Urothelium cell line (cell line): ENCODE measurements around the gene MRPS15.
"Not testable (repeated sequence)": the region's sequence is repeated elsewhere in the genome, so short reads cannot be mapped to it uniquely, and the experiment has no call there.

Source experiments
- DNase-seq: peaks from one replicate; pipeline ENCODE4 v3.0.0; 2011; ENCODE audit warnings: low spot score, mixed read lengths
- FAIRE-seq: peaks from 2 replicates; lab custom pipeline; 2011; peaks lifted over from hg19 to GRCh38; lab: Jason Lieb, UNC

The MRPS15 gene

DNA sequence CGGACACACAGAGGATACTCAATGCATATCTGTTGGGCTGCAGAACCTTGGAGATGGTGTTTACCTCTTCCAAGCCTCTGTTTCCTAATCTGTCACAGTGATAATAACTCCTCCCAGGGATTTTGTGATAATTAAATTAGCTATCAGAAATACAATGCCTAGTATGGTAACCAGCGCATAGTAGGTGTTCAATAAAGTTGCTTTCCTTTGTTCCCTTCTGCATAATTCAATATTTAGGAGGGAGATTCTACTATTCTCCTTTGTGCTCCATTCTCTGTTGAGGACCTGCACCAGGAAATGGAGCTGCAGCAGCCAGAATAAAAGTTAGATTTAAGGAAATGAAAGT is 21.9 kb upstream of the MRPS15 start:
- DNase-seq (no peak), FAIRE-seq (no peak)

GRCh38 chr1:36484099-36484498 is 19.9 kb upstream of the MRPS15 start:
- FAIRE-seq (no peak), DNase-seq (no peak)

GRCh38 chr1:36482724-36483388 is 18.7 kb upstream of the MRPS15 start, which contains the start of gene CSF3R:
TSS of gene CSF3R (minus strand) at chr1:36482913. CDS start at chr1:36479496, 3,417 bp downstream.
- no peak for DNase-seq
- FAIRE-seq: no peak

DNA sequence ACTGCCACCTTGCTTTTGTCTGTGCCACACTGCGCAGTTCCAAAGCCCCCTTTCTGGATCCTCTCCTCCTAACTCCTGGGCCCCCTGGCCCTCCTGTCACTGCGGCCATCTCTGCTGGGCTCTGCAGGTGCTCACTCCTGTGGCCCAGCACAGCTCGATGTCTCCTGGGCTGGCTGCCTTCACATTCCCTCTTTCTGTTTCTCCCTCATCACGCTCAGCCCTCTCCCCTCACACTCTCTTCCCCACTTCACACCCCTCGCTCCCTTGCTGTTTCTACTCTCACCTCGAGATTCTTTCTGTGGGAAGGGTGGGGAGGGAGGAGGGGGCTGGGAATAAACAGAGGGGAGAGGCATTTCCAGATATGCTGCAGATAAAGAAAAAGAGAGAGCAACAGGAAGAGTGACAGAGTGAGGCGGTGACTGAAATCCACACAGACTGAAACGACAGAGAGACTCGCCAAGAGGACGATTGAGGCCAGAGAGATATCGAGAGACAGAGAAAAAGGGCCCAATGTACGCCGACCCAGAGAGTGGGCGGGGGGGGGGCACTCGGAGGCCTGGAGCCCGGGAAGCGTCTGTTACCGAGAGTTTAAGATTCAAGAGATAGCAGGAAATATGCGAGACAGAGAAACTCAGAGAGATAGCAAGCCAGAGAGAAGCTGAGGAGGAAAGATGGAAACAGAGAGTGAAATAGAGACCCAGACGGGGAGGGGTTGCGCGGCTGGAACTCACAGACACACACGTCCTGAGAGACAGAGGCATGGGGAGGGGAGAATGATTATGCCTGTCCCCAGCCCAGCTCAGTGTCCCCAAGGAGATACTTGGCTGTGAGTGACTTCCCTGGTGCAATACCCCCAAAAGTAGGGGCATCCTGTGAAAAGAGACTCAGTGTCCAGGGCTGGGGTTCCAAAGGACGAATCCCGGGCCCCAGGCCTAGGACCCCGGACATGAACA is 17.9 kb upstream of the MRPS15 start:
- DNase-seq: no peak
- FAIRE-seq: no peak

DNA sequence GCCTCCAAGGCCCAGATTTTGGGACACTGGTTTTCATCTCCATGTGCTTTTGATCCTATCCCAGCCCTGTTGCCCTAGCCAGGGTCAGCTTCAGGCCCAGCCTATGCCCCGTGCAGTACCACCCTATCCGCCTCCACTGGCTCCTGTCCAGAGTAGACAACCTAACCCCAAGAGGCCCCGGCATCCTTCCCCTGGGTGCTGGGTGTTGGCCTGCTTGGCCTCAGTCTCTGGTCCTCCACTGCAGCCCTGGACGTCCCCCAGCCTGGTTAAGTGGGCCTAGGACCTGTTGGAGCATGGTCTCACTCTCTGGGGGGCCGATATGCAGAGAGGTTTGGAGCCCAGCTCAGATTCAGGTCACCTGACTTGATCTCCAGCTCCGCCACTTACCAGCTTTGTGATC is 16.9 kb upstream of the MRPS15 start:
- no peak for FAIRE-seq
- no peak for DNase-seq

GRCh38 chr1:36480161-36480560 is 16.0 kb upstream of the MRPS15 start:
- no peak for DNase-seq
- no peak for FAIRE-seq

DNA sequence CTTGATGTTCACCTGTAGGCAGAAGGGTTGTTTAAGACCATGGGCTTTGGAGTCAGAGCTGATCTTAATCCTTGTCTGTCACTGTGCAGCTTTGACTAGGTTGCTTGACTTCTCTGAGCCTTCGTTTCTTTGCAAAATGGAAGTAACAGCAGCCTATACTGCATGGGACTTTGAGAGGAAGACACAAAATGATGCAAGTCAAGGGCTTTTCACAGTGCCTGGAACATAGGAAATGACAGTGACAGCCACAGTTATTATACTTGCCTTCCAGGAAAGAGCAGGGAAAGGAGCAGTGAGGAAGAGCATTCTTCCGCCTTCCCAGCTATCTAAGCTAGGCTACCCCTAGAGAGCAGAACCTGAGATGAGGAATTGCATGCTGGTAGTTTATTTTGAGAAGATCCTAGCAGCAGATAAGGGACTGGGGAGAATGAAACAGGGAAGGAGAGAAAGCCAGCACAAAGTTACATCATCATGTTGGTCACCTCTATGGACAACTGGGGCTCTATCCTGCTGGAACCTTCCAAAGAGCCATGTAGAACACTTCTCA is 15.4 kb upstream of the MRPS15 start:
- FAIRE-seq: no peak
- no peak for DNase-seq

GRCh38 chr1:36477615-36478014 is 13.4 kb upstream of the MRPS15 start:
- FAIRE-seq: not testable (repeated sequence)

DNA sequence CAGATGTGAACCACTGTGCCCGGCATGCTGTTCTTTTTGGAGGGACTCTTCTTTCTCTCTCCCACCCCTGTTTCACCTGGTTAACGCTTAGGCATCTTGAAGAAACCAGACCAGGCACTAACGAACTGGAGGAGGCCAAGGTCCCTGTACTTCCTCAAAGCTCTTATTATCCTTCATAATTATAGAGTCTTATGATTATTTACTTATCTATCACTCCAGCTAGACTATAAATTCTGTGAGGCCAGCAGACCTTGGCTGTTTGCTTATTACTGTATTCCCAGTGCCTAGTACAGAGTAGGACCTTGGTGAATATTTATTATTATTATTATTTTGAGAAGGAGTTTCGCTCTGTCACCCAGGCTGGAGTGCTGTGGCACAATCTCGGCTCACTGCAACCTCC is 12.8 kb upstream of the MRPS15 start:
- DNase-seq: no peak

More at GRCh38 chr1:36477615-36478014, 13.4 kb upstream of the MRPS15 start:
- not testable (repeated sequence) for DNase-seq

DNA sequence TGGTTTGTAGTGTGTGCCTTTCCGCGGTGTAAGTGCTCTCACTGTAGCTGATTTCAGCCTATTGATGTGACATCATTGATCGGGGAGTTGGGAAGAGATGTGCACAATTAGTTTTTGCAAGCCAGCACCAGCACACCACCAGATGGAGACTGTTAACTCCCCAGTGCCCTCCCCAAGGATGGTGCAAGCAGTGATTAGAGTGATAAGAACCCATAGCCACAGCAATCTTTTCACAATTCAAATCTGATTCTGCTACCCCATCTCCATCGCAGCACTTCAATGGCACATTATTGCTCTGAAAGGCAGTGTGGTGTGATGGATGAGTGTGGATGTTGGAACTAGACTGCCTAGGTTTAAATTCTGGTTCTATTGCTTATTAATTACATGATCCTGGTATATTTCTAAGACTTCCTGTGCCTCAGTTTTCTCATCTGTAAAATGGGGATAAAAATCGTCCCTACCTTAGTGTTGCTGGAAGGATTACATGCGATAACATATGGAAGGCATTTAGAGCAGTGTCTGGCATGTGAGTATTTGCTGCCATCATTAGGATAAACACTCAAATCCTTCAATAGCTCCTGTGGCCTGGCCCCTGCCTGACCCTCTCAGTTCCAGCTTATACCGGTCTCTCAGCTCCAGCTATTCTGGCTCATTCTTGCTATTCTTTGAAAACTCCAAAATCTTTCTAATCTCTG is 11.9 kb upstream of the MRPS15 start:
- DNase-seq: no peak
- FAIRE-seq: no peak

More for the DNA sequence above, 12.8 kb upstream of the MRPS15 start:
- no peak for FAIRE-seq

DNA sequence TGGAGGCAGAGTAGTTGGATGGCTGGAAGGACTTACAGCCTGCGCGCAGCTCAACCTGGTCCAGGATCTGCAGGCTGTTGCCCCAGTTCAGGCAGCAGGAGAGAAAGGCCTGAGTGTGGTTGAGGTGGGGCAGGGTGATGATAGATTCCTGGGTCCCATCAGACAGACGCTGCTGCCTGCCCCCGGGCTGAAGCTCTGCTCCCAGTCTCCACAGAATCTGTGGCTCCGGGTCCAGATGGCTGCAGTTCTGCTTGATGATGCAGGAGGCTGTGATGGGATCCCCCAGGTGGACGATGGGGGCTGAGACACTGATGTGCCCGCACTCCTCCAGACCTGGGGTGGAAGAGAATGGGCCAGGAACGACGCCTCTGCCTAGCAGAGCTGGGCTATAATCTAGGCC is 11.2 kb upstream of the MRPS15 start:
- FAIRE-seq (no peak), DNase-seq (no peak)

DNA sequence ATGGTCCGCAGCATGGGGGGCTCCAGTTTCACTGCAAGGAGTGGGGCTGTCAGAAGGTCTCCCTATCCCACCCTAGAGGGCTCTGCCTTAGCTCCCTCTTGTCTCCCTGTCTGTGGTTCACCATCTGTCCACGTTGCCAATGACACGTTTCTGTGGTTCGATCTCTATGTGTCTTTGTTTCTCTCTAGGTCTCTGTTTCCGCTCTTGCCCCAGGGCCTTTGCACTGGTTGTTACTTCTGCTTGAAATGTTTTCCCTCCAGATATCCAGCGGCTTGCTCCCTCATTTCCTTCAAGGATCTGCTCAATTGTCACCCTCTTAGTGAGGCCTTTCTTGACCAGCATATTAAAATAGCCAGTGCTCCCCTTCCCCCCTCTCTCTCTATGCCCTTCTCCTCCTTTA is 8.5 kb upstream of the MRPS15 start:
- DNase-seq (no peak), FAIRE-seq (no peak)

- DNase-seq (no peak), FAIRE-seq (no peak)
Observed at GRCh38 chr1:36471830-36472641, 7.9 kb upstream of the MRPS15 start.

DNA sequence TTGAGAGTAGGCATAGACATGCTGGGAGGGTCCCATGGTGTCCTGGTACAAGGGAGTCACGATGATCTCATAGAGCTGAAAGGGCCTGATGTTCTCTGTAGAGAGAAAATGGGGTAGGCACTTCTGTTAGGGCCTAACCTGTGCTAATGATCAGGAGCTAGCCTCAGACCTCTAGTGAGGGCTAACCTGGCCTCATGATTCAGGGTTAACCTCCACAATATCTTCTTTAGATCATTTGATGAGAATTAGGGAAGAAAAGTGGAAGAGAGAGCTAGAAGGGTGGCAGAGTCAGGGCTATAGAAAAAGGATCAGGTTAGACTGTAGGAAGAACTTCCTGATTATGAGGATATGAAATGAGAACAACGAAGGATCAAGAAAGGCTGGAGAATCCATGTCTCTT is 5.0 kb upstream of the MRPS15 start:
- DNase-seq: no peak
- FAIRE-seq: no peak

GRCh38 chr1:36467700-36468455 is 3.7 kb upstream of the MRPS15 start:
- FAIRE-seq (no peak), DNase-seq (no peak)

DNA sequence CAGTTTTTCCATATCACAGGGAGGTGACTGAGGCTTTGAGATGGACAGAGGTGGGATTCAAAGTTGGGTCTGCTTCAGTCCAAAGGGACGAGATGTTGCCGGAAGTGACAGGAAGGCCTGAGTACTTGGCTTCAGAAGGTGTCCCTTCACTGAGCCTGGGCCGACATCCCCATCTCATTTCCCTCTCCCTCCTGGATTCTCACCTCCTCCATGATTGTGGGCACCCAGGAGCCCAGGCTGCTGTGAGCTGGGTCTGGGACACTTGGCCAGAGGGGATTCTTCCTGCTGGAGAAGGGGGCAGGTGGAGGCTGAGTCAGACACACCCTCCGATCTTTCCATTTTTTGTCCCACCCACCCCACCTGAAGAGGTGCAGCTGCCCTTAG is 2.8 kb upstream of the MRPS15 start:
- FAIRE-seq (no peak), DNase-seq (no peak)

DNA sequence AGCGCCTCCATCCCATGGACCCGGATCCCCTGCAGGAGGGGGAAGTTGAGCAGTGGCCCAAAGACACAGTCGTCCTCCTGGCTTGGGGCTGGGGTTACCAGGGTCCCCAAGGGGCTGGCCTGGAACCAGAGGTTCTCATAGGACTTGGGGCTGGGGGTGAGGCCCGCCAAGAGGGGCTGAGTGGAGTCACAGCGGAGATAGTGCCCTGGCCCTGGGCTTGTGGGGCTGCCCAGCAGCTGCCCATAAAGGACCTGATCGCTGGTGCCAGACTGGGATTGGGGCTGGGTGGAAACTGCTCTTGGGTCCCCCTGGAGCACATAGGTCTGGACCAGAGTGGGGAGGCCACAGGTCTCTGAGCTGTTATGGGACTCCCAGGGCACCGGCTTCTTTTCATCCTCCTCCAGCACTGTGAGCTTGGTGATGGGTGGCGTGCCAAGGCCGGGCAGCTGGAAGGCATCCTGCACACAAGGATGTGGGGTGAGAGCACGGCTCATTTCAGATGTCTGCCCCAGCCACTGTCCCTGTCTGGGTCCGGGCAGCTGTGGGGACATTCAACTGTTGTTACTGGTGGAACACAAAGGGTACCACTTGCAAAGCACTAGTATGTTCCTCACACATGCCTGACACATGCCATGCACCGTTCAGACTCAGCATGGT is 2.3 kb upstream of the MRPS15 start:
- DNase-seq: no peak
- FAIRE-seq: no peak

- DNase-seq: no peak
- no peak for FAIRE-seq
Observed at GRCh38 chr1:36465731-36466369, 1.7 kb upstream of the MRPS15 start.
